GM19193 (cell line): Measurements from ENCODE around the gene MEIS2.

ENCODE experiments used
- POLR2A ChIP-seq: IDR thresholded peaks from 4 replicates; pipeline ENCODE4 v1.6.1; 2011; ENCODE audit not compliant: insufficient read depth, insufficient read length; ENCODE audit errors: extremely low read depth

The MEIS2 gene

DNA sequence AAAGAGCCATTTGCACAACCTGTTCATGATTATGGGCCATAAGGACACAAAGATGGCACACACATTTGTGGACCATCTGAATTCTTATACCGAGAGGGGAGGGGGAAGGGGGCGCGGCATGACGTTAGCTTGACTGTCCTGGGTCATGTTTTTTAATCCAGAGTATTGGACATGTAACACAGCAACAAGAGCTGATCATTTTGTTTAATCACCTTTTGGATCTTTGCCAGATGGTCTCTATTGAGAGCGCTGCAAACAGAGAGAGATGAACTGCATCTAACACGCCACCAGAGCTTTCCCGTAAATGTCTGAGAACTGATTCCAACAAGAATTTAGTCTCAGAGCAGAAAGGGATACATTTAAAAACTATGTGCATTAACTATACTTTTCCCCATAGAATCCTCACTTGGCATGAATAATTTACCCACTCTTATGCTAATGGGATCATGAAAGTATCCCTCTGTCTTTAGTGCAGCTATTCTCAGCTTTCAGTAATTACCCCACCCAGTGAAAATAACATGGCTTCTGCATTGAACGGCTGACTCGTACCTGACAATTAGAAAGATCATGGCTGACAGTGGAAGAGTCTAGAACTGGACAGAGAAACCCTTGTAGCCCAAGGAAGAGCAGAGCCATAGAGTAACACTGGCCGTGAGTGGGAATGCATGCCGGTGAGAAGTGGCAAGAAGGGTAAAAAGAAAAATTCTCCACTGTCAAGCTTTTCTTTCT, 22.6 kb downstream of the MEIS2 start:
- no peak for TF ChIP-seq POLR2A

DNA sequence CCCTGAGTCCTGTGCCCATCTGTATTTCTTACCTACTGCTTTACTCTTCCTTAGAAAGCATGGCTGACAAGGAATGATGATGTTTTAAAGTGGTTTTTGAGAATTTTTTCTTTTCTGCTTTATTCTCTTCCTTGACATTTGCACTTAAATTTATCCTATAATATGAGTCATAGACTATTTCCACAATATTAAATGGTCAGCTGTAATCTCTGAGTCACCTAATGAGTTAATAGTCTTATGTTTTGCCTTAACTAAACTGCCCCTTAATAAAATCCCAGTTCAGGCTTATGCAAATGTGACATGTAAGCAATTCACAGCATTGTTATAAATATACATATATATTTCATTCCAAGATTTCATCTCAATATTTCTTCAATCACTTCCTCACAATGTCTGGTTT, 23.8 kb downstream of the MEIS2 start:
- TF ChIP-seq POLR2A: no peak

DNA sequence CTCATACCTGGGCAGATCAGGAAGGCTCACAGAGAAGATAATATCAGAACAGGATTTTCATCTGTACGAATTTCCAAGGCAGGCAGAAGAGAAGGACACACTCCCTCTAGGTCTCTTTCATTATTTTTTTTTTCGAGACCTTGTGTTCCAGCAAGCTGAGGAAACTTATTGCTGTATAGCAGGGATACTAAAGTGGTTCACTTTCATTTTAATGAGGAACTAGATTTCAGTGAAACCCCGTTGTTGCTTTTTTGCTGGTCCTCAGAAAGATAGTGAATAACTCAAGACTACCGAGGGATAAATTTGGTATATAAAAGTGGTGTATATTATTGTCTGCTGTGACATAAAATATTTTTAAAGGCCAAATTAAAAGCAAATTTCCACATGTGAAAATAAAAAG, 24.6 kb downstream of the MEIS2 start:
- TF ChIP-seq POLR2A: no peak

DNA sequence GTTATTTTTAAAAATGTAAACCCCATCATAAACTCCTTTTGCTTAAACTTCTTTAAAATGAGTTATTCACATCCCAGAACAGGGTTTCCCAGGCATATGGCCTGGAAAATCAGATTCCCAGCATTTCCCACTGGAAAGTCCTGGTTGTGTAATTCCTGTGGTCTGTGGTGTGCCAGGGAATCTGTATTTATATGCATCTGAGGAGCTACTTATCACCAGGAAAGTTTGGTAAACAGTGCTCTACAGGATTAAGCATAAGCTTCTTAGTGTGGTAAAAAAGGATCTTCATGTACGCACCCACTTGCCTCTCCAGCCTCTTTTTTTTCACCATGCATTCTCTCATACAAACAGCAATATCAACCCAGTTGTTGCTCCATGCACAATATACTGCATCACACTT, 28.2 kb downstream of the MEIS2 start:
- no peak for TF ChIP-seq POLR2A

DNA sequence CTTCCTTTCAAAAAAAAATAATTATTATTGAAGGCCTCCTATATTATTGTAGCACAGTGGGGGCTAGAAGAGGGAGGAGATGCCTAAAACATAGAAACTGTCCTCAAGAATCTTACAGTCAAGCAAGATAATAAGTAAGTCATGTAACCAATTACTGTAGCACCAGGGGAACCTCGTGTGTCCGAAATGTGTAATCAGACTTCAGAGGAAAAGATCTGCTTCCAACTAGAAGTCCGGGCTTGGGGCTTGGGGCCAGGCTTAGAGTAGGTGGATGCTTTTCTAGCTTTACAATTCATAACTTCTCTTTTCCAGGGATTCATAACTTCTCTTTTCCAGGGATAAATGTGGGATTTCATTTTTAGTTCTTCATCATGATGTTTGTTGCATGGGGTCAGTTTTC, 29.2 kb downstream of the MEIS2 start:
- no peak for TF ChIP-seq POLR2A

DNA sequence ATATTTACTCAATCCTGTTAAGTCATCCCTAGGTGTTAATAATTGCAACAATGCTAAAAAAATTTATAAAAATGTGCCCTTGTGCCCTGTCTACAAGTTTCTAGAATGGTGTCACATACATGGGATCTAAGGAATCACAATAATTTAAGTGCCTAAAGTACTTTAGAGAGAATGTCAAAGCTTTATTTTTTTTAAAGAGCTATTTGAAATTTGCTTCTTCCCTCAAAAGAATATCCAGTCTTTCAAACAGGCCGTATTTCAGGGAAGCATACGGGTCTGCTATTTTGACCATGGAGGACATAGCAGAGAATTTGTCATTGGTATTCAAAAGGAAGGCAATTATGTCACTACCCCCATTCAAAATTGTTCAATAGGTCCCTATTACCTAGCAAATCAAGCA, 29.7 kb downstream of the MEIS2 start:
- no peak for TF ChIP-seq POLR2A

DNA sequence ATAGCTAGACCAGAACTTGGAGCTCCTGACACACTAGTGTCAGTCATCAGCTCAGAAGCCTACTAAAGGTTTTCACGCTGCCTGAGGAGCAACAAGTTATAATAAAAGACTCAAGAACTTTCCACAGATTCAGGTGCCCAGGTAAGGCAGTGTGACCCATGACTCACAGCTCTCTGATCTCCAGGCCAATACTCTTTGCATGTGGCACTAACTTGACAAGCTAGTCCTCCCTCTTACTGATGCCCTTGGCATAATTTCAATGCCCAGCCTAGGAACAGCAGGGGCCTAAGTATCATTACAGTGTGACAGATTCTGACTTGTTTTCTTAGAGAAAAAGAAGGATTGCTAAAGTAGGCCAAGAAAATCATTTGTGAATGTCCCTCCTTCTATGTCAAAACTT, 38.4 kb downstream of the MEIS2 start:
- TF ChIP-seq POLR2A: no peak

DNA sequence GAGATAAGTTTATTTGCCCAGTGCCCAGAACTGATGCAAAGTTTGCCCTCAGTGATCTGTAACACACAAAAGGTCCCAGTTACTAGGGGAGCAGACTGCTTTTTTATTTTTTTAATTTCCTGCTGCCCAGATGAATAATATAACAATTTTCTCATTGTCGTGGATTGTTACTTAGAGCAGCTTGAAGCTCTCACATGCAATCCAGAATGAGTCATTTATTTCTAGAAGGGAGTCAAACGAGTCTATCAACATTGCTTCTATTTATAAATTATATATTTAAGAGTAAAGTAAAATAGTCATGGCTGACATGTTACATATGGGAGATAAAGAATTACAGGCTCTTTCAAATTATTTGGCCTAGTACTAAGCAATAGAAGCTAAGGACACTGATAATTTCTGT, 41.3 kb downstream of the MEIS2 start:
- TF ChIP-seq POLR2A: no peak

DNA sequence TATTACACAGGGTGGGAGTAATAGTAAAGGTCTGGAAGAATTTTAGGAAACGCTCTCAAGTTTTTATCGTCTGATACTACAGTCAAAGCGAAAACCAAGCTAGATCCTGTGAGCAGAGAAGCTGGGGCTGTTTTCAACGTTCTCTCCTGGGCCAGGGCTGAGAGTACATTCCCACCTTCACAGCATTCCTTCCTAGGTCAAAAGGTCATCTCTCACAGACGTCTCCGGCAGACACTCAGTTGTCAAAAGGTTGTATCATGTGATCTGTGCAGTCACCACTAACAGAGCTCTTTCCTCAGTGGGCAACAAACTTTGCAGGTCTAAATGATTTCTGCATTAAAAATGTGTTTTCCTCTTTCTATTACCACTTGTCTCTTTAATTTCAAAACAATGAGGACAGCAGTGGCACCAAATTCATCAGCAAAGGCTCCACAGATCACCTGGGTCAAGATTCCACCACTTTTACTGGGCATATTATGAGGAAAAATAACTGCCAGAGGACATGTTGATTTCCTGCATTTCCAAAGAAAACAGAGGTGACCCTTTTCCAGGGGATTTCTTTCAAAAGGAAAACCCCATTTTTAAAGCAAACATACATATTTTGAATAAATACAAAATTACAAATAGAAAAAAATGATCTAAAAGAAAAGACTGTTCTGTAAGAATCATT, 41.9 kb downstream of the MEIS2 start:
- no peak for TF ChIP-seq POLR2A

DNA sequence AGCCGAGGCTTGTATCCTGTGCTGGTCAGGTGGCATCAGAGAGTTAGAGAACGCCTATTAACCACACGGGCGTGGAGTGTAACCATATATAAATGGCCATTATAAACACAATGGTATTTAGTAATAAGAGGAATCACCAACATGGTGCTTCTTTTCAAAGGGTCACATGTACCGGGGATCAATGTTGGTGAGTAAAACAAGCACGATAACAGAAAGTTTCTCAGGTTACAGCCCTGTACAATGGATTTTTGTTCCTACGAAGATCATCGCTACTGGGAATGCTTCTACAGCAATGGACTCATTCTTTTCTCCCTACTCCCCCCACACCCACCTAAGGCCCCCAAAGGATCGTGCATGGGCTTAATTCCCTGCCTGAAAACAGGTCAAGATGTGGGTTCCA, 42.5 kb downstream of the MEIS2 start:
- no peak for TF ChIP-seq POLR2A

DNA sequence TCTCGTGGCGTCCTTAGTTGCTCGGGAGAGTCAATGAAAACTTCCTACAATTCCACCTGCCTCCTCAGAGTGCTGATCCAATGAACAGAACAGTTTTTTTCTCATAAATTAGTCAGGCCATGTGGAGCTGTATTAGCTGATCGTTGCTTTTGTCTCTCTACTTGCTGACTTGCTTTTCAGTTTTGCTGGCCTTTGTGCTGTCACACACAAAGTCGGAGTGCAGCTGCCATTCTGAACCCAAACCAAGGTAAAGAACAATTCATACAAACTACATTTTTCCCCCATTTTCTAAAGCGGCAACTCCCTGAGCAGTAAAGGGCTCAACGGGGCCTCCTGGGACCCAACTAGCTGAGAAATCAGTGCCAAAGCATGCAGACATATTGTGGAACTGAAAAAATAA, 43.1 kb downstream of the MEIS2 start:
- TF ChIP-seq POLR2A: no peak

DNA sequence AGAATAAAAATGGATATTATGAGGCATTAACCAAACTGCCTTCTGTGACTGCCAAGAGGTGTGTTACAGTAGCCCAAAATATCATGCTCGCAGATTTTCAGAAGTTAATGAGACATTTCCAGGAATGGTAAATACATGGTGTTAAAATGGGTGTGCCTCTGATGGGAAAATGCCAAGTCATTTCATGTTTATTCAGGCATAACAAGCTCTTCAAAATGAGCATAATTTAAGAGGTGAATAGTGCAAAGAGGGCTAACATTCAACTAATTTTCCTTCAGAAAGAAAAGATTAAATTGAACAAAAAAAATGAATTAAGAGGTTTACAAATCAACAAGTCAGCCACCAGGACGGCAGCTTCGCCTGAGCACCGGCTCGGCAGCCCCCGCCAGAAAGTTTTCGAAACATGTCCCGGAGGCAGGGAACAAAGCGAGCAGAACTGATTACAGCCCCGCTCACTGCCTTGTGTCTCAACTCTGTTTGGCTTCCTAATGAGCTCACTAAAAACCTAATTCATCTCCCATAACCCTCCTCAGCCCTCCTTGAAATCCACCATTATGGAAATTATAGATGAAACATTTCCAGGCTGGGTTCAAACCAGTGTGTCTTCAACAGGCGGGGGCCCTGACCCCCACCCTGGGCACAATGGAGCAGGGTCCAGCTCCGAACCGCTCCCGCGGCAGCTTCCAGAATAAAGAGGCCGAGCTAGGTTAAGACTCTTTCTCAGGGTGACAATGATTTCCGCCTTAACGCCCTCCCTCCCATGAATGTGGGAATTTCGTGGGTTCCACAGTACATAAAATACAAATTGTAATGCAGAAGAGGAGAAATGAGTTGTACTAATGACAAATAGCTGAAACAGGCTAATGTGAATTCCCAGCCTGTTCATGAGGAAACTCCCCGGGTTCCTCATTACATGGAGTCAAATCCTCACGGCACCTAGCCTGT, 43.9 kb downstream of the MEIS2 start:
- TF ChIP-seq POLR2A: no peak

DNA sequence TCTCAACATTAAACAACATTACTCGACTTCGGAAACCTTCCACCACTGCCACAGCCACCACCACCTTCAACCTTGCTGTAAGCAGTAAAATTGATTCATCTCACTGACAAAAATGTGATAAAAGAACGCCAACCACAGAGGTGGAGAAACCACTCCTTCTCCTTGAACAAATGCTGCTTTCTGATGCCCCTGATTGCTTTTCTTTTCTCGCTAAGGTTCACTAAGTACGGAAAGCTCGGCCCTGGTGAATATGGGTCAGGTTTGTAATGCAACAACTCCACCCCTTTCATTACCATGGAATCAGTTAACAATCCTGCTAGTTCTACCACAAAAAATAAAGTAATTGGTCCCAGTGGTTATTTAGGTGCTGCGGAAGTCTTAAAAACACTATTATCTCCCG, 44.9 kb downstream of the MEIS2 start:
- no peak for TF ChIP-seq POLR2A

DNA sequence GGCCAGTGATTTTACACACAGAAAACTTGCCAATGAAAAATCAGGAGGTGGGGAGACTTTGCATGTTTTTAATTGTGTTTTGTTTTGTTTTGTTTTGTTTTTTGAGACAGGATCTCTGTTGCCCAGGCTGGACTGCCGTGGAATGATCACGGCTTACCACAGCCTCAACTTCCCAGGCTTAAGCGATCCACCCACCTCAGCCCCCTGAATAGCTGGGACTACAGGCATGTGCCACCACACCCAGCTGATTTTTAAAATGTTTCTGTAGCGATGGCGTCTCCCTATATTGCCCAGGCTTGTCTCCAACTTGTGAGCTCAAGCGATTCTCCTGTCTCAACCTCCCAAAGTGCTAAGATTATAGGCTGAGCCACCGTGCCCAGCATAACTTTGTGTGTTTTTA, 46.0 kb downstream of the MEIS2 start:
- TF ChIP-seq POLR2A: no peak

DNA sequence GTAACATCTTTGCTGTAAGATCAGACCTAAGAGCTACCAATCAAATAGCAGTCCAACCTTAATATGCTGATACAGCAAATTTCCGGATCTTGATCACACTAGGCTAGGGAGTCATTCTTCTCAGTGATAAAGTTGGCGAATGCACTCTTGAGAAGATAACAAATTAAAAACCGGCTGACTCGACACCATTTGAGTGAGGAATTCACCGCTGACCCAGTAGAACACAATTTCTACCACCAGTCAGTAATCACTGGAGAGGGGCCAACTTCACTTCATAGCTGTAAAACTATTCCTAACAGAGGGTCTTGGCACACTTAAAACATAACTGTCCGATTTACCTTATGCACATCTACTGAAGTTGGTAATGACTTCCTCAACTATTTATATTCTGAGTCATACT, 47.2 kb downstream of the MEIS2 start:
- no peak for TF ChIP-seq POLR2A
